ENCODE measurements around the gene CTNNA3. TPM values are rescaled to one million over a fixed set of nuclear protein-coding genes. Genes with fewer than 3 reads are reported as not detected.

The CTNNA3 gene
- total and polyA plus RNA-seq, 12 donors: 0.03 to 14.4 (median 0.47) TPM; not detected in 1

DNA sequence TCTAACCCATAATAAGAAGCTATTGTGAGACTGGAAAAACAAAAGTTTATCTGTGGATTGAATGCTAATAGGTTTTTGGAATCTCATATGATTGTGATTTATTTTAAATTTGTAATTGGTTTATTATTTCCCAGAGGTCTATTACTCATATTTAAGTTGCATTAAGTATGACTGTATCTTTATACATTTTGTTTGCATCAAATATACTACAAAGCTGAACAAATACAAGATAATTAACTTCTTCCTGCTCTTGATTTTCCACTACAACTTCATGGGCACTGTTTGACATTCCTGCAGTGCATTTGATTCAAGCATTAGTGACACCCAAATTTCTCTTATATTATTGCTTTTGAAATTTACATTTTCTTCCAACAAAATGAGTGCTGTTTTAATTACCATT, 1073.9 kb downstream of the CTNNA3 start:
- TF ChIP-seq POLR2A (IDR thresholded peaks at IDR 0.05): no peak
- TF ChIP-seq, protein P1, sequence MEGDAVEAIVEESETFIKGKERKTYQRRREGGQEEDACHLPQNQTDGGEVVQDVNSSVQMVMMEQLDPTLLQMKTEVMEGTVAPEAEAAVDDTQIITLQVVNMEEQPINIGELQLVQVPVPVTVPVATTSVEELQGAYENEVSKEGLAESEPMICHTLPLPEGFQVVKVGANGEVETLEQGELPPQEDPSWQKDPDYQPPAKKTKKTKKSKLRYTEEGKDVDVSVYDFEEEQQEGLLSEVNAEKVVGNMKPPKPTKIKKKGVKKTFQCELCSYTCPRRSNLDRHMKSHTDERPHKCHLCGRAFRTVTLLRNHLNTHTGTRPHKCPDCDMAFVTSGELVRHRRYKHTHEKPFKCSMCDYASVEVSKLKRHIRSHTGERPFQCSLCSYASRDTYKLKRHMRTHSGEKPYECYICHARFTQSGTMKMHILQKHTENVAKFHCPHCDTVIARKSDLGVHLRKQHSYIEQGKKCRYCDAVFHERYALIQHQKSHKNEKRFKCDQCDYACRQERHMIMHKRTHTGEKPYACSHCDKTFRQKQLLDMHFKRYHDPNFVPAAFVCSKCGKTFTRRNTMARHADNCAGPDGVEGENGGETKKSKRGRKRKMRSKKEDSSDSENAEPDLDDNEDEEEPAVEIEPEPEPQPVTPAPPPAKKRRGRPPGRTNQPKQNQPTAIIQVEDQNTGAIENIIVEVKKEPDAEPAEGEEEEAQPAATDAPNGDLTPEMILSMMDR (IDR thresholded peaks at IDR 0.05): no peak
- Histone ChIP-seq H3K9me3 (replicated peaks in 1 of 3) (no peaks in the 10 kb centered on the region), H3K36me3 (replicated peaks in 1 of 2) (no peaks in the 10 kb centered on the region), H3K27ac (no peak overlapping the region), H3K27me3 (no peaks in the 10 kb centered on the region), H3K4me3 (no peak overlapping the region), H3K4me1 (replicated peaks in 1 of 2) (no peaks in the 10 kb centered on the region)
- intact Hi-C loops (cut with DNase I): no loop called here
- DNase-seq: no peak

DNA sequence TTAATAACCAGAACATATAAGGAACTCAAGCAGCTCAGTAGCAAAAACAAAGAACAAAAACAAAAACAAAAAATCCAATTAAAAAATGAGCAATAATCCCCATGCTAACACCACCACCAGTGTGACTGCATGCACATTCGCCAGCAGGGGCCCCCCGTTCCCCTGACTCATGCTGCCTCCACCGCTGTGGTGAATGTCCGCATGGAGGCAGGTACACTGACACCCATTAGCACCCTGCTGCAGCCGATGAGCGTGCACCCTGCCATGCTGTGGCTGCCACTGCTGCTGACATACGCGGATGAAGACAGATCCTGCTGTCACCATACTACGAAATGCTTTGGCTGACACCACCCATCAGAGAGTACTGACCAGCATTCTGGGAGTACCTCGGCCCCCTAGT, 1091.8 kb downstream of the CTNNA3 start:
- H3K4me1 ChIP-seq (replicated peaks in 1 of 2): no peaks in the 10 kb centered on the region
- no peak overlapping the region for H3K4me3 ChIP-seq
- 77 to 89% (median 86%) methylated on average over 10 of the region's 10 CpGs for WGBS, 4 donors
- H3K27me3 ChIP-seq: no peaks in the 10 kb centered on the region
- intact Hi-C loops (cut with DNase I): no loop called here
- H3K27ac ChIP-seq: no peak overlapping the region
- H3K36me3 ChIP-seq (replicated peaks in 1 of 2): no peaks in the 10 kb centered on the region
- TF ChIP-seq POLR2A (IDR thresholded peaks at IDR 0.05): no peak
- TF ChIP-seq, protein P1 (IDR thresholded peaks at IDR 0.05): no peak
- no peak for DNase-seq
- peaks cover 0 to 4% (median 0%) of the 10 kb centered on the region in 3 donors for H3K9me3 ChIP-seq (replicated peaks in 1 of 3)

DNA sequence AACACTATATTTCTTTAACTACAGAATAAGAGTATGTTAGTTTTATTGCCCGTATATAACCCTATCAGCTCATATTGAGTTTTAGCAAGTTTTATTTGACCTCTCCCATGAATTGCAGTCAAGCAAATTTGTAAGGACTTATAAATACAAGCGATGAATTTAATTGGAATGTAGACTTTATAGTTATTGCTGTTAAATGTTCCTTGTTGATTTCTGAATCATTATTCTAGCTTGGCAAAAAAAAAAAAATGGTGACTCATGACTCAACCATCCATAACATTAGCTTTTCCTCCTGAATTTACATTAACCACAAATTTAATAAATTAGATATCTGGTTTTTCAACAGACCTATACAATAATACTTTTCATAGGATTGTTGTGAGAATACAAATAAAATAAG, 1104.1 kb downstream of the CTNNA3 start:
- 86 to 91% (median 88%) methylated on average over 2 of the region's 2 CpGs for WGBS, 4 donors
- intact Hi-C loops (cut with DNase I): no loop called here
- no peak for TF ChIP-seq POLR2A (IDR thresholded peaks at IDR 0.05)
- TF ChIP-seq, protein P1 (IDR thresholded peaks at IDR 0.05): no peak

DNA sequence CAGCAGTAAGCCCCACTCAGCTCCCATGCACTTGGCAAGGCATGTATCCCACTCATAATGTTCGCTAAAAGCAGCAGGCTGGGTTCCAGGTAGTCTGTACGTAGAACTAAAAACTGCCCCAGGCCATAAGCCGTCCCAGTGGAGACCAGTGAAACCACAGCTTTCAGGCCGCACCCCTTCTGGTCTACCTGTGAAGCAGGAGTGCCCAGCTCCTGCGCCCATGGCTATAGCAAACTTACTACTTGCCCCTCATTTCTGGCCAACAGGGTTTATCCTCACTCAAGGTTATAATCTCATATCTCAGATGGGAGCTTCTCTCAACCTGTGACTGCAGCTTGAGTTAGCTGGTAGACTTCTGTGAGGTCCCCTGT, 1108.3 kb downstream of the CTNNA3 start:
- H3K4me1 ChIP-seq (replicated peaks in 1 of 2): no peaks in the 10 kb centered on the region
- WGBS, 4 donors: 81 to 89% (median 83%) methylated on average over 3 to 5 of the region's 5 CpGs
- H3K27ac ChIP-seq: no peak overlapping the region
- no peaks in the 10 kb centered on the region for H3K27me3 ChIP-seq
- H3K9me3 ChIP-seq (replicated peaks in 1 of 3): no peaks in the 10 kb centered on the region
- no peak overlapping the region for H3K4me3 ChIP-seq
- no peaks in the 10 kb centered on the region for H3K36me3 ChIP-seq (replicated peaks in 1 of 2)
- DNase-seq: no peak
- intact Hi-C loops (cut with DNase I): no loop called here
- TF ChIP-seq POLR2A (IDR thresholded peaks at IDR 0.05): no peak
- TF ChIP-seq, protein P1 (IDR thresholded peaks at IDR 0.05): no peak

More for the DNA sequence above, 1104.1 kb downstream of the CTNNA3 start:
- no peaks in the 10 kb centered on the region for H3K27me3 ChIP-seq
- H3K36me3 ChIP-seq (replicated peaks in 1 of 2): no peaks in the 10 kb centered on the region
- no peak overlapping the region for H3K4me3 ChIP-seq
- no peaks in the 10 kb centered on the region for H3K4me1 ChIP-seq (replicated peaks in 1 of 2)
- H3K27ac ChIP-seq: no peak overlapping the region
- no peaks in the 10 kb centered on the region for H3K9me3 ChIP-seq (replicated peaks in 1 of 3)
- DNase-seq: no peak
